HUES48 (cell line): ENCODE measurements around the gene WNT5B.

Experiments
- H3K27ac ChIP-seq: one replicate; pipeline ENCODE4 v1.7.0; 2013; ENCODE audit warnings: low read depth, low read length, inconsistent platforms
- H3K27me3 ChIP-seq: 2 replicates; pipeline ENCODE4 v1.6.1; 2013; ENCODE audit warnings: mild to moderate bottlenecking, low read length; ENCODE audit not compliant: control insufficient read depth, insufficient read depth
- H3K36me3 ChIP-seq: 2 replicates; pipeline ENCODE4 v1.6.1; 2013; ENCODE audit warnings: low read length; ENCODE audit not compliant: control insufficient read depth, insufficient read depth
- H3K4me1 ChIP-seq: 2 replicates; pipeline ENCODE4 v1.6.1; 2013; ENCODE audit warnings: mild to moderate bottlenecking, low read length; ENCODE audit not compliant: control insufficient read depth, insufficient read depth
- H3K4me3 ChIP-seq: 2 replicates; pipeline ENCODE4 v1.5.1; 2013; ENCODE audit warnings: mild to moderate bottlenecking, low read depth, low read length
- H3K9ac ChIP-seq: 2 replicates; pipeline ENCODE4 v1.6.1; 2013; ENCODE audit warnings: mild to moderate bottlenecking, low read depth, low read length, moderate library complexity
- H3K9me3 ChIP-seq: 2 replicates; pipeline ENCODE4 v1.6.1; 2013; ENCODE audit warnings: low read length; ENCODE audit not compliant: control insufficient read depth, insufficient read depth

Gene WNT5B

GRCh38 chr12:1643905-1644533 lies 15.0 kb downstream of the WNT5B start:
- Histone ChIP-seq H3K9me3 (no peaks in the 10 kb centered on the region), H3K9ac (no peak overlapping the region), H3K27ac (no peak overlapping the region), H3K27me3 (no peaks in the 10 kb centered on the region), H3K4me1 (no peaks in the 10 kb centered on the region), H3K4me3 (no peak overlapping the region), H3K36me3 (no peaks in the 10 kb centered on the region)

GRCh38 chr12:1644534-1645438 lies 15.8 kb downstream of the WNT5B start:
- Histone ChIP-seq H3K9ac (no peak overlapping the region), H3K36me3 (no peaks in the 10 kb centered on the region), H3K4me3 (no peak overlapping the region), H3K27ac (no peak overlapping the region), H3K9me3 (no peaks in the 10 kb centered on the region), H3K27me3 (no peaks in the 10 kb centered on the region), H3K4me1 (no peaks in the 10 kb centered on the region)

DNA sequence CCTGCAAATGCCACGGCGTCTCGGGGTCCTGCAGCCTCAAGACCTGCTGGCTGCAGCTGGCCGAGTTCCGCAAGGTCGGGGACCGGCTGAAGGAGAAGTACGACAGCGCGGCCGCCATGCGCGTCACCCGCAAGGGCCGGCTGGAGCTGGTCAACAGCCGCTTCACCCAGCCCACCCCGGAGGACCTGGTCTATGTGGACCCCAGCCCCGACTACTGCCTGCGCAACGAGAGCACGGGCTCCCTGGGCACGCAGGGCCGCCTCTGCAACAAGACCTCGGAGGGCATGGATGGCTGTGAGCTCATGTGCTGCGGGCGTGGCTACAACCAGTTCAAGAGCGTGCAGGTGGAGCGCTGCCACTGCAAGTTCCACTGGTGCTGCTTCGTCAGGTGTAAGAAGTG lies 16.8 kb downstream of the WNT5B start:
- no peaks in the 10 kb centered on the region for H3K36me3 ChIP-seq

GRCh38 chr12:1646569-1647284 lies 17.7 kb downstream of the WNT5B start:
- H3K4me1 ChIP-seq: peaks cover 6% of the 10 kb centered on the region; the same call in 1 of the 2 replicates
- H3K27ac ChIP-seq: no peak overlapping the region
- H3K36me3 ChIP-seq: no peaks in the 10 kb centered on the region
- H3K4me3 ChIP-seq: no peak overlapping the region
- H3K9me3 ChIP-seq: no peaks in the 10 kb centered on the region
- H3K27me3 ChIP-seq: no peaks in the 10 kb centered on the region
- H3K9ac ChIP-seq: no peak overlapping the region

More for the DNA sequence above, 16.8 kb downstream of the WNT5B start:
- Histone ChIP-seq H3K9ac (no peak overlapping the region), H3K9me3 (no peaks in the 10 kb centered on the region), H3K4me1 (peaks cover 5% of the 10 kb centered on the region; the same call in 1 of the 2 replicates), H3K27me3 (no peaks in the 10 kb centered on the region), H3K27ac (no peak overlapping the region), H3K4me3 (no peak overlapping the region)

DNA sequence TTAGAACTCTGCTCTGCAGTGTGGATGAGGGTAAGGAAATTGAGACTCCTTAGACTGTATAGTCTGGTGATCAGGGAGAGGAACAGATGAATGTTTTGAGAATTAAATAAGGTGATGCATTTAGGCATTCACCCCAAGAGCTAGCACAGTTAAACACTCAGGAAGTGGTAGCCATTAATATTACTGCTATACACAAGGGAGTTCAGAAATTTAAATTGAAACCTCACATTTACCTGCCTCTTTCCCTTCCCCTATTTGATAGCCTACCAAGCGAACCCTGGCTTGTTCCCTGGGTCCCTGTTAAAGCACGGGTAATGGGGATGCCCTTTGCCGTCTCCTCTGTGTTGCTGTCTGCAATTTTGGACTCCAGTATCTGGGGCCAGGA lies 18.2 kb downstream of the WNT5B start:
- no peaks in the 10 kb centered on the region for H3K9me3 ChIP-seq
- no peaks in the 10 kb centered on the region for H3K27me3 ChIP-seq
- H3K36me3 ChIP-seq: no peaks in the 10 kb centered on the region
- H3K4me1 ChIP-seq: peaks cover 6% of the 10 kb centered on the region; the same call in 1 of the 2 replicates
- no peak overlapping the region for H3K27ac ChIP-seq
- no peak overlapping the region for H3K4me3 ChIP-seq
- H3K9ac ChIP-seq: no peak overlapping the region

DNA sequence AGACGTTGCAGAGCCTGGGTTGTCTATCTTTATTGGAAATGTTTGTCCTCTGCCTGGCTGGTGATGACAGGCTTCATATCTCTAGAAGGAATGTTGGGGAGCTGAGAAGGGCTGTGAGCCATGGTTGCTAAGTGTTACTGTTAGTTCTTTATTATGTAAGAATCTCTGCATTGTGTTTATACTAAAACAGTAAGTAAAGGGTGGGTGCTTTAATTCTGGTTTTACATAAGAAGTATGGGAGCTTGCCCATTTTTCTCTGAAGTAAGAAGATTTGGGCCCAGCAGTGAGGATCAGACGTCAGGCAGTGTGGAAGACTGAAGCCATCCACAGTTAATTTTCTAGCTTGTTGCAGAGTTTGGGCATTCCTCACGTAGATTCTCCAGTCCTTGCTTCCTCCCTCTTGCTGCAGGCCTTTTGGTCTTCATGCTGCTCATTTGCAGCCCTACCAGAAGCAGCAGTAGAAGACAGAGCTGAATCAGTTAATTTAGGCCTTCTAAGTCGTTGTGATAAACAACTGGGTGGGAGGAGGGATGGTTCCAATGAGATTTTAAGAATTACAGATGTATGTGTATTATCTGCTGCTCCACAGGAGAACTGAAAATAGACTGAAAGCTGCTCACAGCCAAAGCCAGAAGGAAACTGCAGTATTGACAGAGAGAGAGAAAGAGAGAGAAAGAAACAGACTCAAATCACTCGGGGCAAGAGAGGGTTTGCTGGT lies 21.4 kb downstream of the WNT5B start:
- Histone ChIP-seq H3K27me3 (no peaks in the 10 kb centered on the region), H3K36me3 (no peaks in the 10 kb centered on the region), H3K4me1 (peaks cover 6% of the 10 kb centered on the region; the same call in 1 of the 2 replicates), H3K9me3 (no peaks in the 10 kb centered on the region), H3K27ac (no peak overlapping the region), H3K4me3 (no peak overlapping the region), H3K9ac (no peak overlapping the region)

- no peaks in the 10 kb centered on the region for H3K9me3 ChIP-seq
- no peak overlapping the region for H3K4me3 ChIP-seq
- peaks cover 6% of the 10 kb centered on the region; the same call in 1 of the 2 replicates for H3K4me1 ChIP-seq
- no peak overlapping the region for H3K27ac ChIP-seq
- H3K9ac ChIP-seq: no peak overlapping the region
- no peaks in the 10 kb centered on the region for H3K36me3 ChIP-seq
- H3K27me3 ChIP-seq: no peaks in the 10 kb centered on the region
Observed at GRCh38 chr12:1650978-1651361, 21.9 kb downstream of the WNT5B start.

DNA sequence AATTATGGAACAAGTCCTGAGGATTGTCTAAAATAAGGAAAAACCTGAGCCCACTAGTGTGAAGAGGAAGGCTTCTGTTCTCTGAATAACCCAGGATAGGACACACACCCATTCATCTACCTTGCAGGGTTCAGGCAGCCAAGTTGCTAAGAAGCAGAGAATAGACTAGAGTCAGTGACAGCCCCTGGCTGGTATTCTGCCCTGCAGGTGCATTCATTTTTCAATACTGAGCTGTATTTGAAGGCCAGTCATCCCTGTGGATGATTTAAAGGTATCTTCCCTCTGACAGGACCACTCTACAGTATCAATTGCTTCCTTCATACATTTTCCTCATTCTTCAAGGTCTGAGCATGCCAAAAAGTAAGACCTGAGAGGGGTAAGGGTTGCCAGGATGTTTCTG lies 22.9 kb downstream of the WNT5B start:
- Histone ChIP-seq H3K9ac (no peak overlapping the region), H3K4me3 (no peak overlapping the region), H3K27me3 (no peaks in the 10 kb centered on the region), H3K4me1 (peaks cover 6% of the 10 kb centered on the region; the same call in 1 of the 2 replicates), H3K27ac (no peak overlapping the region), H3K36me3 (no peaks in the 10 kb centered on the region), H3K9me3 (no peaks in the 10 kb centered on the region)

- H3K27ac ChIP-seq: no peak overlapping the region
- H3K27me3 ChIP-seq: peaks cover 13% of the 10 kb centered on the region
- no peaks in the 10 kb centered on the region for H3K9me3 ChIP-seq
- H3K36me3 ChIP-seq: no peaks in the 10 kb centered on the region
- H3K4me3 ChIP-seq: no peak overlapping the region
- H3K9ac ChIP-seq: no peak overlapping the region
- peaks cover 6% of the 10 kb centered on the region; the same call in 1 of the 2 replicates for H3K4me1 ChIP-seq
Observed at GRCh38 chr12:1655225-1655788, 26.3 kb downstream of the WNT5B start.

GRCh38 chr12:1656902-1657301 lies 27.9 kb downstream of the WNT5B start:
- H3K9me3 ChIP-seq: no peaks in the 10 kb centered on the region
- no peaks in the 10 kb centered on the region for H3K4me1 ChIP-seq
- no peaks in the 10 kb centered on the region for H3K36me3 ChIP-seq
- H3K27me3 ChIP-seq: peaks cover 20% of the 10 kb centered on the region
- H3K27ac ChIP-seq: no peak overlapping the region
- H3K9ac ChIP-seq: no peak overlapping the region
- no peak overlapping the region for H3K4me3 ChIP-seq
